ENCODE data around the gene GOLGA6L1.
"Not testable (repeated sequence)": the region's sequence is repeated elsewhere in the genome, so short reads cannot be mapped to it uniquely, and the experiment has no call there.

GRCh38 chr15:23136722-23137121 lies at the start of gene GOLGA6L1:
- not testable (repeated sequence) for TF ChIP-seq CTCF, POLR2A, EP300 (IDR thresholded peaks at IDR 0.05)
